Tongue (tissue), 2 donors: ENCODE results near the gene MPV17L. TPM values are rescaled to one million over a fixed set of nuclear protein-coding genes. Genes with fewer than 3 reads are reported as not detected.
"Not testable (repeated sequence)": the region's sequence is repeated elsewhere in the genome, so short reads cannot be mapped to it uniquely, and the experiment has no call there.

Experiments
- DNase-seq: peaks from one replicate; pipeline ENCODE4 v3.0.0-alpha.2; 2015
- total RNA-seq: library from RNA; depleted of rRNA; stranded (reverse); fragments of >200 nt; gene quantifications from one replicate; pipeline ENCODE4 v1.2.3, GENCODE V29; 2014

MPV17L gene
- total RNA-seq, 1 donor from 2014 or later: 14.8 TPM

DNA sequence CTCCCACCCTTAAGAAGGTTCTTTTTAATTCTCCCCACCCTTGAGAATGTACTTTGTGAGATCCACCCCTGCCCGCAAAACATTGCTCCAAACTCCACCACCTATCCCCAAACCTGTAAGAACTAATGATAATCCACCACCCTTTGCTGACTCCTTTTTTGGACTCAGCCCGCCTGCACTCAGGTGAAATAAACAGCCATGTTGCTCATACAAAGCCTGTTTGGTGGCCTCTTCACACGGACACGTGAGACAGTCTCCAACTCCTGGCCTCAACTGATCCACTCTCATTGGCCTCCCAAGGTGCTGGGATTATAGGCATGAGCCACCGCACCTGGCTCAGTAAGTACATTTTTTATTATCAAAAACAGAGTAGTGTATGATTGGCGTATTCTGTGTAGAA is 13.9 kb downstream of the MPV17L start:
- DNase-seq: not testable (repeated sequence)

DNA sequence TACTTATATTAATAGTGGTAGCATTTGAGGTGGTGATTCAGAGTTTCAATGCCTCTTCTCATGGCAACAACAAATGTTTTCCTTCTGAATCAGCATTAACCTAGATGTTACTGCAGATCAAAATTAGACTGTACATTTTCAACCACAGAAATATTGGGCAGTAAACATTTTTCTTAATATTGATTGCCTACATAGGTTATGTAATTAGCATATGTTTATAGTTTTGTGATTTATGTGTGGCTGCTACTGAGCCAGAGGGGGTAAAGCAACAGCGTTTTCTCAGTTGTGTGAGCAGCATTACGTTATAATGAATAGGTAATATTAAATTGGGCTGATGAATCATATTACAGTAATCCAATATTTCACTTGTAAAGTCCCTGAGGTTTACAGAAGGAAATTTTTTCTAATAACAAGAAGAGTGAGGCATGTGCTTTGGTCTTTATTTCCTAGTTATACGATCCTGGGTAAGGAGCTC is 20.0 kb downstream of the MPV17L start:
- DNase-seq: no peak

DNA sequence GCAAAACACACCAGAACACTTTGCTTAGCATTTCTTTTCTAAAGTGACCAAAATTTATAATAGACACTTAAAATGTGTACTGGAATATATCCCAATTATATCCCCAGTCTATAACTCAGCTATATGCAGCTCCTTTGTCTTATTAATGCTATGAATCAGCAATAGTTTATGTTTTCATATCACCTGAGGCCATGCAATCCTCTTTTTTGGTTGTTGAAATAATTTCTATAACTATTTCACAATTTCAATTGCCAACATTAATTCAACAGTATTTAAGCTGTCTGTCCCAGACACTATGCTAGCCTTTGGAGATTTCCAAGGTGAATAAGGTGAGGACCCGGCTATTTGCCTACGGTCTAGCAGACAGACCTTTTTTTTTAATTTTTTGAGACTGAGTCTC is 21.6 kb downstream of the MPV17L start:
- DNase-seq: no peak

DNA sequence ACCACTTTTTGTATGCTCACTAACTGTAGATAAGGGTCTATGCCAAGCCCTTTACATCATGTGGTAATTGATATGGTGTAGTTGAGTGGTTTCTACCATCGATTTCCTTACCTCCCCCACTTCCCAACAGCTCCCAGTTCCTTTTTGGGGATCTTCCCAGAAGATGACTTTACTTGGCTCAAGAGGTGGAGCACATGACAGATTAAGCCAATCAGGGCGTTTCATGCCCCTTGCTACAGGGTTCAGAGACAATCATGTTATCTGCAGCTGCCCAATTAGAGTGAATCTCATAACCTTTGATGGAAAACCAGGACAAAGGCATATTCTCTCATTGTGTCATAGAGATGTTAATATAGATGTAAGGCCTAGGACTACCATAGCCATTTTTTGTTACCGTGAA is 22.7 kb downstream of the MPV17L start:
- DNase-seq: no peak

DNA sequence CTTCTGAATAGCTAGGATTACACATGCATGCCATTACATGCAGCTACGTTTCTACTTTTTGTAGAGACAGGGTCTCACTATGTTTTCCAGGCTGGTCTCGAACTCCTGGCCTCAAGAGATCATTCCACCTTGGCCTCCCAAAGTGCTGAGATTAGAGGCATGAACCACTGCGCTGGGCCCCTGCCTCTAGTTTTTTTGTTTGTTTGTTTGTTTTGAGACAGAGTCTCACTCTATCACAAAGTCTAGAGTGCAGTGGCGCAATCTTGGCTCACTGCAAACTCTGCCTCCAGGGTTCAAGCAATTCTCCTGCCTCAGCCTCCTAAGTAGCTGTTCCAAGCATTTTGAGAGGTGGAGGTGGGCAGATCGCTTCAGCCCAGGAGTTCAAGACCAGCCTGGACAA is 26.1 kb downstream of the MPV17L start:
- not testable (repeated sequence) for DNase-seq

DNA sequence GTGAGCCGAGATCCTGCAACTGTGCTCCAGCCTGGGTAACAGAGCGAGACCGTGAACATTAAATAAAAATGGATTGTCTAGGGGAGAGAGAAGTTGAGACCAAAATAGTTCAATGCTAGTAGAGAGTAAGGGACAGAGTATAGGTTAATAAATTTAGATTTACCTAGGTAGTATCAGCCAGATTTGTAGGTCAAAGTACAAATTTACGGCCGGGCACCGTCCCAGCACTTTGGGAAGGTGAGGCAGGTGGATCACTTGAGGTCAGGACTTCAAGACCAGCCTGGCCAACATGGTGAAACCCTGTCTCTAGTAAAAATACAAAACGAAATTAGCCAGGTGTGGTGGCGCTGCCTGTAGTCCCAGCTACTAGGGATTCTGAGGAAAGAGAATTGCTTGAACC is 26.7 kb downstream of the MPV17L start:
- no peak for DNase-seq

DNA sequence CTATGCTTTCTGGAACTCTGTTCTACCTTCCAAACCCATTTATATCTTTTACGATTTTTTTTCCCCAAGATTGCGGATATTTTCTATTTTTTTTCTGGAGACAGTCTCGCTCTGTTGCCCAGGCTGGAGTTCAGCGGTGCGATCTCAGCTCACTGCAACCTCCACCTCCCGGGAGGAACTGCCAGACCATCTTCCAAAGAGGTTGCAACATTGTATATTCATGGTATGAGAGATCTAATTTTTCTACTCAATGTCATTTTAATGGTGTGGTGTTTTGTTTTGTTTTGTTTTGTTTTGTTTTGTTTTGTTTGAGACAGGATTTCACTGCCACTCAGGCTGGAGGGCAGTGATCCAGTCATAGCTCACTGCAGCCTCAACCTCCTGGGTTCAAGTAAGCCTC is 30.3 kb downstream of the MPV17L start:
- no peak for DNase-seq

DNA sequence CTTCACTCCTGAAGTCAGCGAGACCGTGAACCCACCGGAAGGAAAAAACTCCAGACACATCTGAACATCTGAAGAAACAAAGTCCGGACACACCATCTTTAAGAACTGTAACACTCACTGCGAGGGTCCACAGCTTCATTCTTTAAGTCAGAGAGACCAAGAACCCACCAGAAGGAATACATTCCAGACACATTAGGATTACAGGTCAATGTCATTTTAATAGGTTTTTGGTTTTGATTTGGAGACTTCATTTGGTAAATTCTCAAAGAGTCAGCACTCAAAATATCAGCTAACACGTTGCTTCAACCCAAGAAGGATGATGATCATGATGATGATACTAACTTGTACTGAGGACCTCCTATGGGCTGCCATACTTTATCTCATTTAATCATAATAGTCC is 31.2 kb downstream of the MPV17L start:
- no peak for DNase-seq

DNA sequence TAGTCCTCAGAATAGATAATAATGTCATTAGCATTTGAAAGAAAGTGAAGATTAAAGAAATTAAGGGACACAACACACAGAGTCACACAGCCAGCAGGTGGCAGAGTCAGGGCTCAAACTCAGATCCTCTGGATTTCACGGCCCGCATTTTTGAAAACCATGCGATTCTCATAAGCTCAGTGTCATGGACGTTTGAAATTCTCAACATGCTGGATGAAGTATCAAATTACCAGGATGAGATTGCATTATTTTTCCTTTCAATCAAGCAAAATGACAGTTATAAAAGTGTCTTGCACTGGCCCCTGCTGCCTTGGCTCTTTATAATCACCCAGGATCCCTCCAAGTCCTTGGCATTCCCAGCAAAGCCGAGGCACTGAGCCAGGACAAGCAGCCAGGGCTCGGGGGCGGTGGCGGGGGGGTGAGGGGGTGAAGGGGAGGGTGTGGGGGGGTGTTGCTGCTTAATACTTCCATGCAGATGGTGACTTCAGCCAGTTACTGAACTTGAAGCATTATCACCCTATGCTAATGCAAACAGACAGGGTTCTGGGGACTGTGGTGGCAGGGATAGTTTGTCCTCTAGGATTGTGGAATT is 32.2 kb downstream of the MPV17L start:
- DNase-seq: peak; percentile 87

DNA sequence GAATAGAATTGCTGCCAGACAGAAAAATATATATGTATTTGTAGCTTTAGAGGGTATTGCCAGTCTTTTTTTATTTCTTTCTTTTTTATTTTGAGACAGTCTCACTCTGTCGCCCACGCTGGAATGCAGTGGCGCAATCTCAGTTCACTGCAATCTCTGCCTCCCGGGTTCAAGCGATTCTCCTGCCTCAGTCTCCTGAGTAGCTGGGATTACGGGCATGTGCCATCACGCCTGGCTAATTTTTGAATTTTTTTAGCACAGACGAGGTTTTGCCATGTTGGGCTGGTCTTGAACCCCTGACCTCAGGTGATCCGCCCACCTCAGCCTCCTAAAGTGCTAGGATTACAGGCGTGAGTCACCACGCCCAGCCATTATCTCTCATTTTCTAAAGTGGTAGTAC is 35.3 kb downstream of the MPV17L start:
- not testable (repeated sequence) for DNase-seq

DNA sequence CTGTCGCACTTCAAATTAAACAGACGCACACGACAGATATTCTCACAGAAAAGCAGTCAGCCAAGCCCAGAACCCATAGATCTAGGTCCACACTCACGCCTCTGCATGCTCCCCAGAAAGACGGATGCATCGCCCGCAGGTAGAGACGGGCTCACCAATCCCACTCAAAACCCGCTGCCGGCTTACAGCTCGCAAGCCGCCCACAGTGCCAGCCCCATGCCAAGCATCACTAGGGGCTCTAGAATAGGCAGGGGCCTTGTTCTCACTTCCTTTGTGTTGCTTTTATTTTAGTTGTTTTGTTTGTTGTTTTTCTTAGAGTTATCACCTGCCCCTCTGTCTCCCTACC is 38.5 kb downstream of the MPV17L start:
- peak; percentile 6 for DNase-seq

DNA sequence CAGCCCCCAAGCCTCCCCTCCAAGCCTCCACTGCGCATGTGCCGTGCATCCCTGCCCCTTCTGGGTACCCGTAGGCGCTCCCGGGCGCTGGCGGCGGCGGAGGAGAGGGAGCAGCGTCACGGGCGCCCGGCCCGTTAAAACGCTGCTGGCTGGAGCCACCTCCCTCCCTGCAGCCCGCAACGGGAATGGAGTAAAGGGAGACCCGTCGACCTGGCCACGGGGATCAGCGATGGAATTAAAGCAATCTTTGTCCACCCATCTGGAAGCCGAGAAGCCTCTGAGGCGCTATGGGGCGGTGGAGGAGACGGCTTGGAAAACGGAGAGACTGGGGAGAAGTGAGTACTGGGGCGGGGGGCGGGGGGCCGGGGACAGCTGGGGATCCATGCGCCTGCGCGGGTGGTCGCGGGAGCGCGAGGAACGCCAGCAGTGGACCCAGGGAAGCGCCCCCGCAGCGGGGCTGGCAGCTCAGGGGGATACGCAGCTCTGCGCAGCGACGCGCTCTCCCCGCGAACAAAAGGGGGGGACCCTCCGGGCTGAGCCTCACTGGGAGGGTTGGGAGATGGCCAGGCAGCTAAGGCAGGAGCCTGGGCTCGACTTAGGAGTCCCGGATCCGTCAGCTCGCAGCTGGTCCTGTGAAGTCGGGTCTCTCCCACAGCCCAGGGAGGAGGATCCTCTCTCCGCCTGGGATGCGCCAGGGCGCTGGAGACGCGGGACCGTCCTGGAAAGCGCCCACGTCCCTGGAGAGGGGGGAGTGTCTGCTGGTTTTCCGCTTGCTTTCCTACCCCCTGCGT is 39.1 kb downstream of the MPV17L start, which contains the start of gene BMERB1:
Gene BMERB1, plus strand, starts transcription at position 164 of the 791 bp plus-strand sequence. Its CDS starts 66 bp downstream, at position 230.
- DNase-seq: peak; percentile 90

DNA sequence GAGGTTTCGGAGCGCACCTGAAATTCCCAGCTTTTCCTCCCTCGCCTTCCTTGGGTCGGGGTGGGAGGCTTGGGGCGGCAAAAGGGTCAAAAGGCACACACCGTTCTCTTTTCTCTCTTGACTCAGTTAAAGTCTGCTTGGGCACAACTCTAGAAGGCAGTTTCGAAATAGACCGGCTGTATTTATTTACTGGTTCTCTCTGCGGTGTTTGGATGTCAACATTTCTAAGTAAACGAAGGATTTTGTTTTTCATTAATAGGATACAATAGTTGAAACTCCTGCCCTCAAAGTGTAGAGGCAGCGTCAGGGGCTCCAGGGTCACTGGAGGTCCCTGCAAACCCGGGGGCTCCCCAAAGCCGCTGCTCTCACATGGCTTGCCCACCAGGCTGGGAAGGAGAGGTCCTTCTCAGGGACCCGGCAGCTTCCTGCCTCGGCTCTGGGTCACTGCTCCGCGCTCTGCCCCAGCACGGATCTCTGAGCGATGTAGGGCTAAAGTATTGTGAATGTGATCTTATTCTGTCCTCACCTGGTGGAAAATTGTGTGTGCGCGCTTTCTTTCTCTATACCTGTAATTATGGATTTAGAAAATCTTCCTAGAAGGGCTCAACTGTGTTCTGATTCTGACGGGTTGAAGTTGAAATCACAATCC is 39.8 kb downstream of the MPV17L start:
- DNase-seq: peak; percentile 17

DNA sequence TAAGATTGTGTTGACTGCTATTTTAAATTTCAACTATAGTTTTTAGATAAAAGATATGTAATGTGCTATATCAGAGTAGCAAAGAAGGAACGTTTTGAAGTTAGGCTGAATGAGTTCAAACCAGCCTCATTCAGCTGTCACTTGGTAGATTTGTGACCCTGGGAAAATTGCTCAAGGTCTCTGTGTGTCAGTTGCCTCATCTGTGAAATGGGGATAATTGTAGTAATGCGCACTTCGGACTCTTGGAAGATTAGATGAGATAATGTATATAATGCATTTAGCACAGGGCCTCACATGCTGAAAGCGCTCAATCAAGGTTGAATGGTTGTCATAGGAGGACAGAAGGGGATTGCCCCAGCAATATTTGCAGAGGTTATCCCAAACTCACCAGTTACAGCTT is 43.5 kb downstream of the MPV17L start:
- no peak for DNase-seq

DNA sequence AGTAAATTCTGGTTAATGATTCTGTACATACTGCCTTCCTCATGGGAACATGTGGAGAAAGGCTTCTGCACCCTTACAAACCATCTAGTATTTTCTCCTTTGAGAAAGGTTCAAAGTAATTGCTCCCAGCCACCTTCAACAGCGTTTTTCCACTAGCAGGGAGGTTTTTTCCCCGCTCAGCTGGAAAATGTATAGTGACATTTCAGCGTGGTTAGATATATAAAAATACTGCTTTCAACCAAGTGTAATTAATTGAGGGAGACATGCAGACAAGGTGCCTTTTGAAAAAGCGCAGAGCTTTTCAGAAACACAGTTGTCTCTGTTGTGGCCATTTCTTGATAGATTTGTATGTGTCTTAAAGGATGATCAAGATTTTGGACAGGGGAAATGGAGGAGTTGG is 44.0 kb downstream of the MPV17L start:
- DNase-seq: no peak

DNA sequence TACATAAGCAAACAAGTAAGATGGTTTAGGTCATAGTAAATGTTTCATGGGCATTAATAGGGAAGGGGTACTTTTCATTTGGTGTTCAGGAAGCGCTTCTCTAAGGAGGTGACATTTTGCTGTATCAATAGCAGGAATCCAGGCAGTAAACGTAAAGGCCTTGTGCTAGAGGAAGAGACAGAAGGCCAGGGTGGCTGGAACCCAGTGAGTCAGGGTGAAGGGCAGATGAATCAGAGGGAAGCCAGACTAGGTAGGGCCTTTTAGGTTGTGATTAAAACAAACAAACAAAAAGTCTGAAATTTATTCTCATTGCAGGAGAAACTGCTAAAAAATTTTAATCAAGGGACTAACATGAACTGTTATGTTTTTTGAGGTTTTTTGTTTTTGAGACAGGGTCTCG is 45.3 kb downstream of the MPV17L start:
- no peak for DNase-seq

DNA sequence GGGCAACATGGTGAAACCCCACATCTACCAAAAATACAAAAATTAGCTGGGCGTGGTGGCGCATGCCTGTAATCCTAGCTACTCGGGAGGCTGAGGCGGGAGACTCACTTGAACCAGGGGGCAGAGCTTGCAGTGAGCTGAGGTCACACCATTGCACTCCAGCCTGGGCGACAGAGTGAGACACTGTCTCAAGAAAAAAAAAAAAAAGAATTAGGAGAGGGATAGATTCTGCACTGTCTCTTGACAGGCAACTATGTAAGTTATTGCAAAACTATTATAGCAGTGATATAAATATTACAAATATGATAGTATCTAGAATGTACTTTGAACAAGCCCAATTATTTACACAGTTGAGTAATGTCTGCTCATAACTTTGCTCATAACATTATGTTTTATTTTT is 46.6 kb downstream of the MPV17L start:
- DNase-seq: not testable (repeated sequence)

DNA sequence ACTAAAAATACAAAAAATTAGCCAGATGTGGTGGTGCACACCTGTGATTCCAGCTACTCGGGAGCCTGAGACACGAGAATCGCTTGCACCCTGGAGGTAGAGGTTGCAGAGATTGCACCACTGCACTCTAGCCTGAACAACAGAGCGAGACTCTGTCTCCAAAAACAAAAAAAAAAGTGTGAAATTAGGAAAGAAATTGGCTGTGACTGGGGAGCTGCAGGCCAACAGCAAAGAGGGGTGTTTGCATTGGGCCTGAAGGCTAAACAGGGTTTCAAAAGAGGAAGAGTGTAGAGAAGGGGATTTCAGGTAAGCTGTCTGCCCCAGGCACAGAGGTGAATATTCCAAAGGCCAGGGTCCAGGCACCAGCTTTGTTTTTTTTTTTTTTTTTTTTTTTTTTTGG is 48.2 kb downstream of the MPV17L start:
- no peak for DNase-seq

DNA sequence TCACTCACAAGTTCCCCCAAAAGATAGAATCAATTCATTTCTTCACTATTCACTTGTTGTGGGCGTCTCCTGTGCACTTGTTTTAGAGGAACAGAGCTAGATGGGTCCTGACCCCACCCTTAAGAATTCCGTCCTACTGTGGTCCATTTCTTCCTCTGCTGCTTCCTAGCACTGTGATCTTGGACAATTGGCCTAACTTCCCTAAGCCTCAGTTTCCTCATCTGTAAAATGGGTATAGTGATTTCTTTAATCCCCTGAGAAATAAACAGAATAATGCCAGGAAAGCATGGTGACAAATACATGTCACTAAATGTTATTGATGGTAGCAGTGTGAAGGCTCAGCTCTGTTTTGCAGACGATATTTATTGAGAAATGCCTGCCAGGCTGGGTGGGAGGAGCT is 48.7 kb downstream of the MPV17L start:
- DNase-seq: no peak

DNA sequence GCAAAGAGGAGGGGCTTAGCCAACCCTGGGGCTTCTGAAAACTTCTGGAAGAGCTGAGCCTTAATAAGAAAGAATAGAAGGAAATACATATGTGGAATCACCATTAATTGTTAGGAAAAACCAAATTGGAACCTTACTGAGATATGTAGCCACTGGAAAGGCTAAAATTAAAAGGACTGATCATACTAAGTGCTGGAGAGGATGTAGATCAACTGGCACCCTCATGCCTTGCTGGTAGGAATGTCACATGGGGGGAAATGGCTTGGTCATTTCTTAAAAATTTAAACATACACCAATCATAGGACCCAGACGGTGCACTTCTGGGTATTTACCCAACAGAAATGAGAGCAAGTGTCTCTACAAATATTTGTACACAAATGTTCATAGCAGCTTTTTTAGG is 49.9 kb downstream of the MPV17L start:
- DNase-seq: no peak

DNA sequence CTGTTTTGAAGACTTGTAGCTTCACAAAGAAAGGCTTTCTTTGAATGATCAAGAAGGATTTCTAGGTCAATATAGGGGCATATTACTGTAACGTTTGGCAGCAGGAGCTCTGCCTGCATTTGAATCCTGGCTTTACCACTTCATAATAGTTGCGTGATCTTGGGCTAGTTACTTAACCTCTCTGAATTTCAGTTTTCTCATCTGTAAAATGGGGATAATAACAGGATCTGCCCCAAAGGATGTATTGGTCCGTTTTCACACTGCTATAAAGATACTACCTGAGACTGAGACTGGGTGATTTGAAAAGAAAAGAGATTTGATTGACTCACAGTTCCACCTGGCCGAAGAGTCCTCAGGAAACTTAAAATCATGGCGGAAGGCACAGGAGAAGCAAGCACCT is 51.3 kb downstream of the MPV17L start:
- DNase-seq: no peak

DNA sequence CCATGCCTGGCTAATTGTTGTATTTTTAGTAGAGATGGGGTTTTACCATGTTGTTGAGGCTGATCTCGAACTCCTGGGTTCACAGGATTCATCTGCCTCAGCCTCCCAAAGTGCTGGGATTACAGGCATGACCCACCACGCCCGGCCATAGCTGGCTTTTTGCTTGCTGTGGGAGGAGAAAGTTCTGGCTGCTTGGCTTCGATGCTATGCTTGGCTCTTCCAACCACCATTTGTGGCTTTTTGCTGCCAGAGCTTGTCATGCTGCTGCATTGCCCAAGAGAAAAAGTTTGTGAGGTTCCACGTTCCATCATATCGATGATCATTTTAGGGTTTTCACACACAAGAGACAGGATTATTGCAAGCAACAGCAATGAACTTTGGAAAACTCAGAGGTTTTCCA is 55.1 kb downstream of the MPV17L start:
- DNase-seq: peak; percentile 10

DNA sequence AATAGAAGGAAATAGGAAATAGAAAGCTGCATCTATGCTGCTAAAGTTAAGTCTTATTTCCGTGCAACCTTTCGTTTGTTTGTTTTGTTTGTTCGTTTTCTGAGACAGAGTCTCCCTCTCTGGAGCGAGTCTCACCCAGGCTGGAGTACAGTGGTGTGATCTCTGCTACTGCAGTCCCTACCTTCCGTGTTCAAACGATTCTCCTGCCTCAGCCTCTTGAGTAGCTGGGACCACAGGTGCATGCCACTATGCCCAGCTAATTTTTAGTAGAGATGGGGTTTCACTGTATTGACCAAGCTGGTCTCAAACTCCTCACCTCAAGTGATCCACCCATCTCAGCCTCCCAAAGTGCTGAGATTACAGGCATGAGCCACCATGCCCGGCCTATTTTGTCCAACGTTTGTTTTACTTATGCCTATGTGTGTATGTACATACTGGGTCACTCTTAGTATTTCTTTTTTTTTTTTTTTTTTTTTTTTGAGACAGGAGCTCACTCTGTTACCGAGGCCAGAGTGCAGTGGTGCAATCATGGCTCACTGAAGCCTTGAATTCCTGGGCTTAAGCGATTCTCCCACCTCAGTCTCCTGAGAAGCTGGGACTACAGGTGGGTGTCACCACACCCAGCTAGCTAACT is 55.7 kb downstream of the MPV17L start:
- no peak for DNase-seq
